Activated naive CD8-positive, alpha-beta T cell treated with anti-CD3 and anti-CD28 coated beads, Interleukin-2, amount 50 U/mL, for 24 hours (primary cell): ENCODE data around the gene VWF.

Source experiments
- ATAC-seq: fragments of 150-1000 bp; cut with Tn5 transposase; one replicate; pipeline ENCODE4 v1.10.0; 2021
- DNase-seq: peaks from one replicate; pipeline ENCODE4 v3.0.0; 2021
- H3K27ac Mint-ChIP-seq: one replicate; pipeline ENCODE4 v1.8.0; 2021; ENCODE audit warnings: mild to moderate bottlenecking, mixed read lengths
- H3K27me3 Mint-ChIP-seq: one replicate; pipeline ENCODE4 v1.8.0; 2021; ENCODE audit warnings: mixed read lengths
- H3K36me3 Mint-ChIP-seq: one replicate; pipeline ENCODE4 v1.8.0; 2021; ENCODE audit warnings: low read depth, mixed read lengths
- H3K4me1 Mint-ChIP-seq: one replicate; pipeline ENCODE4 v1.8.0; 2021; ENCODE audit warnings: mixed read lengths
- H3K4me3 Mint-ChIP-seq: one replicate; pipeline ENCODE4 v1.8.0; 2021; ENCODE audit warnings: mild to moderate bottlenecking, moderate library complexity, mixed read lengths
- H3K9me3 Mint-ChIP-seq: one replicate; pipeline ENCODE4 v1.8.0; 2021; ENCODE audit warnings: mixed read lengths

VWF gene

GRCh38 chr12:6069437-6070093, 54.9 kb downstream of the VWF start:
- Mint-ChIP-seq H3K4me1 (peaks cover 27% of the 10 kb centered on the region), H3K27me3 (peaks cover 43% of the 10 kb centered on the region), H3K27ac (peak overlapping the region; percentile 61), H3K4me3 (peak overlapping the region; percentile 4), H3K9me3 (no peaks in the 10 kb centered on the region), H3K36me3 (no peaks in the 10 kb centered on the region)
- peak; percentile 80 for ATAC-seq
- DNase-seq: peak; percentile 40

- Mint-ChIP-seq H3K27ac (no peak overlapping the region), H3K4me3 (no peak overlapping the region), H3K27me3 (peaks cover 31% of the 10 kb centered on the region), H3K36me3 (no peaks in the 10 kb centered on the region), H3K4me1 (peaks cover 20% of the 10 kb centered on the region), H3K9me3 (no peaks in the 10 kb centered on the region)
- no peak for ATAC-seq
- no peak for DNase-seq
Measured at GRCh38 chr12:6068227-6068626, 56.2 kb downstream of the VWF start.

- H3K36me3 Mint-ChIP-seq: no peaks in the 10 kb centered on the region
- no peak overlapping the region for H3K27ac Mint-ChIP-seq
- H3K4me1 Mint-ChIP-seq: peaks cover 20% of the 10 kb centered on the region
- H3K27me3 Mint-ChIP-seq: peaks cover 26% of the 10 kb centered on the region
- no peak overlapping the region for H3K4me3 Mint-ChIP-seq
- ATAC-seq (no peak), DNase-seq (no peak)
- H3K9me3 Mint-ChIP-seq: no peaks in the 10 kb centered on the region
Measured at GRCh38 chr12:6067152-6067916, 57.1 kb downstream of the VWF start.

- Mint-ChIP-seq H3K9me3 (no peaks in the 10 kb centered on the region), H3K27me3 (peaks cover 24% of the 10 kb centered on the region), H3K4me3 (no peak overlapping the region), H3K4me1 (peaks cover 20% of the 10 kb centered on the region), H3K36me3 (no peaks in the 10 kb centered on the region), H3K27ac (no peak overlapping the region)
- no peak for ATAC-seq
- DNase-seq: no peak
Measured at GRCh38 chr12:6066651-6067050, 57.8 kb downstream of the VWF start.

GRCh38 chr12:6065863-6066199, 58.6 kb downstream of the VWF start:
- Mint-ChIP-seq H3K36me3 (no peaks in the 10 kb centered on the region), H3K27me3 (peaks cover 21% of the 10 kb centered on the region), H3K27ac (no peak overlapping the region), H3K4me1 (peaks cover 20% of the 10 kb centered on the region), H3K4me3 (no peak overlapping the region), H3K9me3 (no peaks in the 10 kb centered on the region)
- DNase-seq (no peak), ATAC-seq (no peak)

- Mint-ChIP-seq H3K4me1 (peaks cover 16% of the 10 kb centered on the region), H3K27me3 (peaks cover 20% of the 10 kb centered on the region), H3K9me3 (no peaks in the 10 kb centered on the region), H3K4me3 (no peak overlapping the region), H3K27ac (no peak overlapping the region), H3K36me3 (no peaks in the 10 kb centered on the region)
- DNase-seq (no peak), ATAC-seq (no peak)
Measured at GRCh38 chr12:6065131-6065862, 59.2 kb downstream of the VWF start.

GRCh38 chr12:6062757-6063735, 61.4 kb downstream of the VWF start:
- H3K36me3 Mint-ChIP-seq: no peaks in the 10 kb centered on the region
- no peaks in the 10 kb centered on the region for H3K9me3 Mint-ChIP-seq
- DNase-seq: peak; percentile 66
- no peak overlapping the region for H3K4me3 Mint-ChIP-seq
- no peak overlapping the region for H3K27ac Mint-ChIP-seq
- H3K27me3 Mint-ChIP-seq: peaks cover 17% of the 10 kb centered on the region
- peak; percentile 77 for ATAC-seq
- H3K4me1 Mint-ChIP-seq: peaks cover 2% of the 10 kb centered on the region

GRCh38 chr12:6062395-6062756, 62.1 kb downstream of the VWF start:
- no peak overlapping the region for H3K27ac Mint-ChIP-seq
- no peak for DNase-seq

GRCh38 chr12:6061660-6062059, 62.8 kb downstream of the VWF start:
- Mint-ChIP-seq H3K4me3 (no peak overlapping the region), H3K9me3 (no peaks in the 10 kb centered on the region), H3K4me1 (peaks cover 2% of the 10 kb centered on the region), H3K27ac (no peak overlapping the region), H3K36me3 (no peaks in the 10 kb centered on the region), H3K27me3 (peaks cover 11% of the 10 kb centered on the region)
- ATAC-seq (no peak), DNase-seq (no peak)

More at GRCh38 chr12:6062395-6062756, 62.1 kb downstream of the VWF start:
- H3K4me1 Mint-ChIP-seq: peaks cover 2% of the 10 kb centered on the region
- H3K36me3 Mint-ChIP-seq: no peaks in the 10 kb centered on the region
- no peaks in the 10 kb centered on the region for H3K9me3 Mint-ChIP-seq
- peaks cover 14% of the 10 kb centered on the region for H3K27me3 Mint-ChIP-seq
- ATAC-seq: no peak
- no peak overlapping the region for H3K4me3 Mint-ChIP-seq

GRCh38 chr12:6059860-6060565, 64.5 kb downstream of the VWF start:
- H3K9me3 Mint-ChIP-seq: no peaks in the 10 kb centered on the region
- H3K36me3 Mint-ChIP-seq: no peaks in the 10 kb centered on the region
- H3K4me3 Mint-ChIP-seq: no peak overlapping the region
- ATAC-seq (no peak), DNase-seq (no peak)
- peaks cover 10% of the 10 kb centered on the region for H3K27me3 Mint-ChIP-seq
- peaks cover 2% of the 10 kb centered on the region for H3K4me1 Mint-ChIP-seq
- H3K27ac Mint-ChIP-seq: no peak overlapping the region

- ATAC-seq (no peak), DNase-seq (no peak)
- no peaks in the 10 kb centered on the region for H3K36me3 Mint-ChIP-seq
- H3K4me3 Mint-ChIP-seq: no peak overlapping the region
- peaks cover 9% of the 10 kb centered on the region for H3K27me3 Mint-ChIP-seq
- H3K27ac Mint-ChIP-seq: no peak overlapping the region
- H3K9me3 Mint-ChIP-seq: no peaks in the 10 kb centered on the region
- peaks cover 2% of the 10 kb centered on the region for H3K4me1 Mint-ChIP-seq
Measured at GRCh38 chr12:6059221-6059620, 65.2 kb downstream of the VWF start.

GRCh38 chr12:6058481-6059161, 65.8 kb downstream of the VWF start:
- no peaks in the 10 kb centered on the region for H3K36me3 Mint-ChIP-seq
- H3K27me3 Mint-ChIP-seq: peaks cover 6% of the 10 kb centered on the region
- H3K4me1 Mint-ChIP-seq: peaks cover 2% of the 10 kb centered on the region
- no peak overlapping the region for H3K27ac Mint-ChIP-seq
- DNase-seq (no peak), ATAC-seq (no peak)
- no peak overlapping the region for H3K4me3 Mint-ChIP-seq
- H3K9me3 Mint-ChIP-seq: no peaks in the 10 kb centered on the region

- peaks cover 2% of the 10 kb centered on the region for H3K4me1 Mint-ChIP-seq
- no peak overlapping the region for H3K4me3 Mint-ChIP-seq
- DNase-seq: no peak
- no peak overlapping the region for H3K27ac Mint-ChIP-seq
- peaks cover 6% of the 10 kb centered on the region for H3K27me3 Mint-ChIP-seq
- no peaks in the 10 kb centered on the region for H3K36me3 Mint-ChIP-seq
- no peaks in the 10 kb centered on the region for H3K9me3 Mint-ChIP-seq
- ATAC-seq: no peak
Measured at GRCh38 chr12:6057700-6058099, 66.8 kb downstream of the VWF start.
